GM23338 (cell line): Measurements from ENCODE around the gene ESR1. TPM values are rescaled to one million over a fixed set of nuclear protein-coding genes. Genes with fewer than 3 reads are reported as not detected.

ENCODE experiments used
- CTCF ChIP-seq, 2 experiments: fragments of 200-600 bp in 1 of 2; sonication (generic) in 1 of 2; conservative IDR thresholded peaks; 2 replicates each; pipeline versions ENCODE4 v1.5.1 to v1.6.1; 2016 to 2017; ENCODE audit warnings: antibody characterized with exemption in 2 of 2, low read depth in 2 of 2, mild to moderate bottlenecking in 2 of 2, moderate library complexity in 1 of 2
- ETS1 ChIP-seq: IDR thresholded peaks from 2 replicates; pipeline ENCODE4 v1.6.1; 2016; ENCODE audit warnings: antibody characterized with exemption
- EZH2 ChIP-seq: fragments of 200-600 bp; sonication (generic); IDR thresholded peaks from one replicate; pipeline ENCODE4 v1.8.0; 2017; ENCODE audit warnings: antibody characterized with exemption, mild to moderate bottlenecking, low read depth; ENCODE audit not compliant: unreplicated experiment
- JUNB ChIP-seq: IDR thresholded peaks from one replicate; pipeline ENCODE4 v1.6.1; 2016; ENCODE audit warnings: antibody characterized with exemption; ENCODE audit not compliant: unreplicated experiment
- POLR2AphosphoS5 ChIP-seq: IDR thresholded peaks from 2 replicates; pipeline ENCODE4 v1.6.1; 2016; ENCODE audit warnings: antibody characterized with exemption, low read depth
- STAT1 ChIP-seq: IDR thresholded peaks from one replicate; pipeline ENCODE4 v1.6.1; 2016; ENCODE audit warnings: antibody characterized with exemption; ENCODE audit not compliant: unreplicated experiment
- ZNF114 ChIP-seq: fragments of 250-450 bp; sonication (Bioruptor Pico); IDR thresholded peaks from 2 replicates; pipeline ENCODE4 v1.5.0; 2020; ENCODE audit warnings: mild to moderate bottlenecking, moderate library complexity
- ZNF462 ChIP-seq: fragments of 250-450 bp; sonication (Bioruptor Pico); IDR thresholded peaks from 2 replicates; pipeline ENCODE4 v1.5.0; 2020; ENCODE audit warnings: mild to moderate bottlenecking, moderate library complexity
- polyA plus RNA-seq: library from polyadenylated mRNA; unstranded; fragments of >200 nt; fragmentation: Nextera tagmentation; extraction: Ambion mirVana; gene quantifications from 2 replicates; pipeline ENCODE4 v1.2.1, GENCODE V29; 2016
- total RNA-seq: library from RNA; depleted of rRNA; stranded (reverse); fragments of >200 nt; shearing (Covaris generic); gene quantifications from 2 replicates; pipeline ENCODE4 v1.2.3, GENCODE V29; 2014

Gene ESR1
- total and polyA plus RNA-seq, 2 experiments from 2014 or later, result 0.94 TPM; not detected in 1

GRCh38 chr6:152154559-152155356 is 347.3 kb downstream of the ESR1 start (continued):
- no peak for TF ChIP-seq ZNF462 (CRISPR knock-in tag)
- TF ChIP-seq ZNF114 (CRISPR knock-in tag), result no peak
- TF ChIP-seq CTCF (conservative IDR thresholded peaks at IDR 0.05; ENCODE audit: low read depth in 2 of 2), result no peak
- no peak for TF ChIP-seq ETS1
- no peak for TF ChIP-seq POLR2AphosphoS5
- TF ChIP-seq STAT1, result no peak
- TF ChIP-seq EZH2, result no peak
- TF ChIP-seq JUNB, result no peak
